ENCODE results near the gene CASKIN1. TPM values are rescaled to one million over a fixed set of nuclear protein-coding genes. Genes with fewer than 3 reads are reported as not detected.
A peak's percentile ranks its signal among the peaks of the same experiment; 100 is the strongest.
"Not testable (repeated sequence)": the region's sequence is repeated elsewhere in the genome, so short reads cannot be mapped to it uniquely, and the experiment has no call there.

CASKIN1 gene
- 0.02 and 1.0 TPM in 2 replicates for total RNA-seq (2014; rRNA removed; shearing (Covaris generic); ENCODE audit: low replicate concordance)

DNA sequence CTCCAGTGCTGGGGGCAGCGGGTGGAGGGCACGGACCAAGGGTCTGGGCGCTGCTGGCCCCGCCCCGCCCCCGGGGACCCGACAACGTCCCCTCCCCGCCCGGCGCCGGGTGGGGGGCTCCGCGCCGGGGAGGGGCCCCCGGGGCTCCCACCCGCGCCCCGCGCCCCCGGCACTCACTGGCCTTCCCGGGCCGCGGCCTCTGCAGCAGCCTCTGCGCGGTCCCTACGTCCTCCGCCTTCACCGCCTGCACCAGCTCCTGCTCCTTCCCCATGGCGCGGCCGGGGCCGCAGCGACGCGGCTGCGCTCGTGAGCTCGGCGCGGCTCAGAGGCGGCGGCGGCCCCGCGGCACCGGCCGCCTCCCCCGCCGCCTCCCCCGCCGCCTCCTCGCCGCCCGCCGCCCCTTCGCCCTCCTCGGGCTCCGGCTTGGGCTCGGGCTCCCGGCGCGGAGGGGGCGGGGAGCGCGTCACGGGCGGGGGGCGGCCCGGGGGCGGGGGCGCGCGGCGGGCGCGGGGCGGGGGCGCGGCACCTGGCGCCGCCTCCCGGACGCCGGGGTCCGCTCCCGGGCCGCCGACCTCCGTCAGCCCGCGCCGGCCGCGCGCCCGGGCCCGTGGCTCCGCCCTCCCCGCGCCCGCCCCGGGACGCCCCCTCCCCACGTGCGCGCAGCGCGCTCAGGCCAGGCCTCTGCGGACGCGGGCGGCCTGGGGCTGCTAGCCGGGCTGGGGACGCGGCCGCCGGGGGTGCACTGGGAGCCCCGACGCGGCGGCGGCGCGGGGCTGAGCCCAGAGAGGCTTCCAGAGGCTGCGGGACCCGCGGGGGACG, at the start of gene CASKIN1:
TSS of gene CASKIN1 (minus strand) at position 444 of the 819 bp plus-strand sequence. CDS start at position 271, 173 bp downstream.
- peak within 1 kb of the TSS; percentile 14; the same call in 1 of the 2 replicates for H3K4me3 ChIP-seq
- no peak for DNase-seq
- no peaks in the 10 kb centered on the region for H3K9me3 ChIP-seq
- no peaks in the 10 kb centered on the region for H3K36me3 ChIP-seq
- H3K27me3 ChIP-seq = peaks cover 14% of the 10 kb centered on the region

DNA sequence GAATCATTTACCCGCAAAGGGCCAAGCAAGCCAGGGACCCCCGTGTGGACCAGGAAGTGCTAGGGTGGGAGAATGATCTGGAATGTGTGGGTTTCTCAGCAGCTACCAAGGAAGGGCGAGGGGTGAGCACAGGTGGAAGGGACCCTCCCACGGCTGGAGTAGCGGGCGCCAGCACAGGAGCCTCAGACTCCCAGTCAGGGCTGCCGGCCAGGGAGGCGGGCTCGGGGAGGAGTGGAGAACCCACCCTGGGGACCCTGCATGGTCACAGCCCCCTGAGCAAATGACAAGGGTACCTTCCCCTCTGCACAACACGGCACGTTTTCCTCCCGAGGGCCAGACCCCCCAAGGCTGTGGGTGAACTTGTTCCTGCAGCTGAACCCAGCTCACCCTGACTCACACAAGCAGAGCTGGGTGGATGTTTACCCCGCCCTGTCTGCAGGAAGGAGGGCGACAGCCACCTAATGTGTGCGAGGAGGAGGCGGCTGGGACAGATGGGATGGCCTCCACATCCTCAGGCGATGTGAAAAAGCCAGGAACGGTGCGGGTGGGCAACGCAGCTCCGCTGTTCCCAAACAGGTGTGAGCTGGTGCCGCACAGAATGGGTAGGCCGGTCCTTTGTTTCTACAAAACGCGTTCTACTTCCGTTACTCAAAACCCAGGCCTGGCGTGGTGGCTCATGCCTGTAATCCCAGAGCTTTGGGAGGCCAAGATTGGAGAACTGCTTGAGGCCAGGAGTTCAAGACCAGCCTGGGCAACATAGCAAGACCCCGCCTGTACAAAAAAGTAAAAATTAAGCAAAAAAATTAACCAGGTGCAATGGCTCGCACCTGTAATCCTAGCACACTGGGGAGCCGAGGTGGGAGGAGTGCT, 48.8 kb upstream of the CASKIN1 start:
- Histone ChIP-seq H3K9me3 (no peaks in the 10 kb centered on the region), H3K4me3 (no peak overlapping the region), H3K36me3 (peaks cover 77% of the 10 kb centered on the region), H3K27me3 (no peaks in the 10 kb centered on the region)
- no peak for DNase-seq

DNA sequence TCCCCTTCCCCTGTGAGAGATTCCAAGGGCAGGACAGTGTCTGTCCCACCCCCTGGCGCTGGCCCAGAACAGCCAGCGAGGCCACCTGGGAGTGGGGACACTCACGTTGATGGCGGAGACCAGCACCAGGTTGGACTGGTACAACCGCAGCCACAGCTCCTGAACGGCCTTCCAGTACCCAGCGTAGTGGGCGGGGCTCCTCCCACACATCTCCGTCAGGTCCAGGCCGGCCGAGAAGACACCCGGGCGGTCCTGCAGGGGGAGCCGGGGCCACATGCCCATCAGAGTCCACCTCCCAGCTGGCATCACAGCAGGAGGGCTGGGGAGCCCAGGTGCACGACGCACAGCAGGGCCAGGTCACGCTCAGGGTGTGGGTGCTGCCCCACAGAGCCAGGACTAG, 47.9 kb upstream of the CASKIN1 start:
- H3K27me3 ChIP-seq = no peaks in the 10 kb centered on the region
- no peak for DNase-seq
- no peak overlapping the region for H3K4me3 ChIP-seq
- H3K36me3 ChIP-seq = peaks cover 81% of the 10 kb centered on the region
- no peaks in the 10 kb centered on the region for H3K9me3 ChIP-seq

DNA sequence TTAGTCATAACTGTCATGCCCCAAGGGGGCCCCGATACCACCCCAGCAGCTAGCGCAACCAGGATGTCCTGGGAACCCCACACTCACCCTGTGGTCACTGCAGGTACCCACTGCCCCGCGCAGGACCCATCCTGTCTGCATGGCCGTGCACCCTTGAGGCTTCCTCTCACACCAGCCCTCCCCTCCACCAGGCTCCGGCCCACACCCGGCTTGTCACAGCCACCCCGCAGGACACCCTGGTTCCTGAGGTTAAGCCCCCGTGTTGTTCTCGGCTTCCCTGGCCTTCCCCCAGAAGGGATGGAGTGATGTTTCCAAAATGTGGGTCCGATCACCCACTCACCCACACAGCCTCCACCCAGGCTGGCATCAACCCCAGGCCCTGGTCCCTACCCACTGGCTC, 47.4 kb upstream of the CASKIN1 start:
- H3K9me3 ChIP-seq = no peaks in the 10 kb centered on the region
- H3K36me3 ChIP-seq = peaks cover 77% of the 10 kb centered on the region
- no peak overlapping the region for H3K4me3 ChIP-seq
- no peaks in the 10 kb centered on the region for H3K27me3 ChIP-seq
- DNase-seq = no peak

GRCh38 chr16:2243031-2243528, 46.7 kb upstream of the CASKIN1 start:
- Histone ChIP-seq H3K4me3 (no peak overlapping the region), H3K9me3 (no peaks in the 10 kb centered on the region), H3K36me3 (peaks cover 73% of the 10 kb centered on the region), H3K27me3 (no peaks in the 10 kb centered on the region)
- no peak for DNase-seq

DNA sequence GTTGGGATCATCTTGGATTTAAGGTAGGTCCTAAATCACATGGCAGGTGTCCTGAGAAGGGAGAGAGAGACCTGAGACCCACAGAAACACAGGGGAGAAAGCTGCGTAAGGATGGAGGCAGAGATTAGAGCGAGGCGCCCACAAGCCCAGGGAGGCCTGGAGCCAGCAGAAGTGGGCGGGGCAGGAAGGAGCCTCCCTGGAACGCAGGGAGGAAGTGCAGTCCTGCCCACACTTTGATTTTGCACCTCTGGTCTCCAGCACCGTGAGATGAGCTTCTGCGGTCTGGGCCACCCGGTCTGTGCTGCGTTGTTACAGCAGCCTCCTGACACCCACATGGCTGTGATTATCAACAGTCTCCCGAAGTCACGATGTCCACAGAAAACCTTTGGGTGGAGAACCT, 46.2 kb upstream of the CASKIN1 start:
- H3K36me3 ChIP-seq = peaks cover 71% of the 10 kb centered on the region
- no peak for DNase-seq
- no peaks in the 10 kb centered on the region for H3K9me3 ChIP-seq
- no peaks in the 10 kb centered on the region for H3K27me3 ChIP-seq
- no peak overlapping the region for H3K4me3 ChIP-seq

DNA sequence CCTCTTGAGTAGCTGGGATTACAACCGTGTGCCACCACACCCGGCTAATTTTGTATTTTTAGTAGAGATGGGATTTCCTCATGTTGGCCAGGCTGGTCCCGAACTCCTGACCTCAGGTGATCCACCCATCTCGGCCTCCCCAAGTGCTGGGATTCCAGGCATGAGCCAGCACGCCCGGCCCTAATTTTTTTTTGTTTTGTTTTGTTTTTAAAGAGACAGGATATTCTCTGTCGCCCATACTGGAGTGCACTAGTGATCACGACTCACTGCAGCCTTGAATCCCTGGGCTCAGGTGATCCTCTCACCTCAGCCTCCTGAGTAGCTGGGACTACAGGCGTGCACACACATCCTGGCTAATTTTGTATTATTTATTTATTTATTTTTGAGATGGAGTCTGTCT, 43.9 kb upstream of the CASKIN1 start:
- not testable (repeated sequence) for DNase-seq, H3K4me3 ChIP-seq, H3K9me3 ChIP-seq, H3K27me3 ChIP-seq
- peaks cover 67% of the 10 kb centered on the region for H3K36me3 ChIP-seq

GRCh38 chr16:2238838-2239675, 42.7 kb upstream of the CASKIN1 start:
- Histone ChIP-seq H3K27me3 (no peaks in the 10 kb centered on the region), H3K36me3 (peaks cover 65% of the 10 kb centered on the region), H3K4me3 (no peak overlapping the region), H3K9me3 (no peaks in the 10 kb centered on the region)
- DNase-seq = no peak

- DNase-seq = no peak
- H3K36me3 ChIP-seq = peaks cover 65% of the 10 kb centered on the region
- H3K4me3 ChIP-seq = no peak overlapping the region
- no peaks in the 10 kb centered on the region for H3K27me3 ChIP-seq
- no peaks in the 10 kb centered on the region for H3K9me3 ChIP-seq
Measured at GRCh38 chr16:2238150-2238837, 41.9 kb upstream of the CASKIN1 start.

DNA sequence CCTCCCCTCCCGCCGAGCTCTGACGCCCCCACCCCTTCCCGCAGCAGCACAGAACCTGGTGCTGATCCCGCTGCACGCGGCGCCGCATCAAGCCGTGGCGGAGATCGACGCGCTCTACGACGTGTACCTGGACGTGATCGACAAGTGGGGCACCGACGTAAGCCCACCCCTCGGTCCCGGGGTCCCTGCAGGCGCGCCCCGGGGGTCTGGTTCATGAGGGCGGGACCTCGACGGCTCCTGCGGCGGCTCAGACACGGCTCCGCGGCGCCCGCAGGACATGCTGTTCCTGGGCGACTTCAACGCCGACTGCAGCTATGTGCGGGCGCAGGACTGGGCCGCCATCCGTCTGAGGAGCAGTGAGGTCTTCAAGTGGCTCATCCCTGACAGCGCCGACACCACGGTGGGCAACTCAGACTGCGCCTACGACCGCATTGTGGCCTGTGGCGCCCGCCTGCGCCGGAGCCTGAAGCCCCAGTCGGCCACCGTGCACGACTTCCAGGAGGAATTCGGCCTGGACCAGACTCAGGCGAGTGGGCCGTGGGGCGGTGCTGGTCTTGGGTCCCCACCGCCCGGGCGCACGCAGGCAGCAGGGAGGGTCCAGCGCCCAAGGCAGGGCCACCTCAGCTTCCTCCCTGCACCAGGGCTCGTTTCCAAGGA, 41.2 kb upstream of the CASKIN1 start:
- no peak for DNase-seq
- Histone ChIP-seq H3K4me3 (no peak overlapping the region), H3K9me3 (no peaks in the 10 kb centered on the region), H3K27me3 (no peaks in the 10 kb centered on the region), H3K36me3 (peaks cover 65% of the 10 kb centered on the region)

- H3K36me3 ChIP-seq = peaks cover 65% of the 10 kb centered on the region
- no peak for DNase-seq
- no peaks in the 10 kb centered on the region for H3K9me3 ChIP-seq
- no peak overlapping the region for H3K4me3 ChIP-seq
- H3K27me3 ChIP-seq = no peaks in the 10 kb centered on the region
Measured at GRCh38 chr16:2237102-2237482, 40.7 kb upstream of the CASKIN1 start.

DNA sequence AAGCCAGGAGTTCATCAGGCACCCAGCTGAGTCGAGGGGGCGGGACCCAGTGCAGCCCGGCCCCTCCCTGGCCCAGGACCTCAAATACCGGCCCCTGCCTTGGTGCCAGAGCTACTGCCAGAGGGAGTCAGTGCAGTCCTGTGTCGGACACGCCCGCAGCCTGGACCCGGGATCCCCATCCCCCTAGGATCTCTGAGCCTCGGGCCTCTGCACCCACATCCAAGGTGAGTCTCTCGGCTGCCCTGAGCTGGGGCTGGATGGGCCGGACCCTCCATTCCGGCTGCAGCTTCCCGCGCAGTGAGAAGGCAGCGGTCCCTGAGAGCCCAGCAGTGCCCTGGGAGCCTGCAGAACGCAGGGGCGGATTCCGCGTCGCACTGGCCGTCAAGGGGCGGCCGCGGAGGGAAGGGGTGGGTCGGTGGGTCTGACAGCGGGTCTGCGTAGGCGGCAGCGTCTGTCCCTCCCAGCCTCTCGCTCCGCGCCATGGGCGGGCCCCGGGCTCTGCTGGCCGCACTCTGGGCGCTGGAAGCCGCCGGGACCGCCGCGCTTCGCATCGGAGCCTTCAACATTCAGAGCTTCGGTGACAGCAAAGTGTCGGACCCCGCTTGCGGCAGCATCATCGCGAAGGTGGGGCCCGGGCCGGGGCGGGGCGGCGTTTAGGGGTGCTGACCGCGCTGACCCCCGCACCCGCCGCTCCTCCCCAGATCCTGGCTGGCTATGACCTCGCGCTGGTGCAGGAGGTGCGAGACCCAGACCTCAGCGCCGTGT, 40.1 kb upstream of the CASKIN1 start, which contains the start of gene DNASE1L2:
TSS of gene DNASE1L2 (plus strand) at position 108 of the 765 bp plus-strand sequence. CDS start at position 481, 373 bp downstream.
- H3K36me3 ChIP-seq = peaks cover 67% of the 10 kb centered on the region
- H3K27me3 ChIP-seq = no peaks in the 10 kb centered on the region
- DNase-seq = peak; percentile 60
- no peak within 1 kb of the TSS for H3K4me3 ChIP-seq
- H3K9me3 ChIP-seq = no peaks in the 10 kb centered on the region

GRCh38 chr16:2235695-2236336, 39.4 kb upstream of the CASKIN1 start:
- Histone ChIP-seq H3K9me3 (no peaks in the 10 kb centered on the region), H3K27me3 (no peaks in the 10 kb centered on the region), H3K4me3 (no peak overlapping the region), H3K36me3 (peaks cover 74% of the 10 kb centered on the region)
- DNase-seq = no peak

DNA sequence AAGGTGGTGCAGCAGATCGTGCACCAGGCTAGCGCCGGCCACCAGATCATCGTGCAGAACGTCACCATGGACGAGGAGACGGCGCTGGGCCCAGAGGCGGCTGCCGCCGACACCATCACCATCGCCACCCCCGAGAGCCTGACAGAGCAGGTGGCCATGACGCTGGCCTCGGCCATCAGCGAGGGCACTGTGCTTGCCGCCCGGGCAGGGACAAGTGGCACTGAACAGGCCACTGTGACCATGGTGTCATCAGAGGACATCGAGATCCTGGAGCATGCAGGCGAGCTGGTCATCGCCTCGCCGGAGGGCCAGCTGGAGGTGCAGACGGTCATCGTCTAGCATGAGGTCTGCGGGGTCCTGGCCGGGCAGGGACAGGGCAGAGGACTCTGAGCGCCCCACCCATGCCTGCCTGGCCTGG, 38.8 kb upstream of the CASKIN1 start:
- Histone ChIP-seq H3K4me3 (no peak overlapping the region), H3K36me3 (peaks cover 74% of the 10 kb centered on the region), H3K9me3 (no peaks in the 10 kb centered on the region), H3K27me3 (no peaks in the 10 kb centered on the region)
- no peak for DNase-seq

All from MG63 (cell line).